IMR-90 (cell line): Measurements from ENCODE around the gene GSK3B. TPM values are rescaled to one million over a fixed set of nuclear protein-coding genes. Genes with fewer than 3 reads are reported as not detected.

ENCODE experiments used
- ATAC-seq: fragments of 200-7000 bp; cut with Tn5 transposase; 2 replicates; pipeline ENCODE4 v1.9.1; 2020; ENCODE audit warnings: low read depth, mild to moderate bottlenecking, moderate library complexity
- BruUV-seq: library from RNA; stranded (reverse); fragments of 400-500 nt; replicated peaks from 2 replicates; lab custom pipeline; 2021; lab: Mats Ljungman, UMichigan
- CTCF ChIA-PET: fragments of 300-600 bp; formaldehyde crosslinking; extraction: SDS; loops from one replicate; lab custom pipeline; 2021; ENCODE audit warnings: antibody characterized with exemption; lab: Yijun Ruan, JAX
- POLR2A ChIA-PET: fragments of 300-600 bp; sonication (Branson Sonifier 250); formaldehyde crosslinking; loops from one replicate; lab custom pipeline; 2022; ENCODE audit warnings: antibody characterized with exemption; ENCODE audit not compliant: unreplicated experiment; lab: Charles Lee
- DNase-seq: peaks from one replicate; pipeline ENCODE4 v3.0.0; 2013
- H2AFZ ChIP-seq: replicated peaks from 2 replicates; pipeline ENCODE3; 2013; ENCODE audit warnings: low read length, mild to moderate bottlenecking; ENCODE audit not compliant: poor library complexity
- H2AK5ac ChIP-seq: 2 replicates; pipeline ENCODE4 v1.6.1; 2013; ENCODE audit warnings: low read depth, low read length, inconsistent platforms
- H2AK9ac ChIP-seq: replicated peaks from 2 replicates; pipeline ENCODE3; 2013; ENCODE audit warnings: mild to moderate bottlenecking, low read depth, low read length, moderate library complexity; ENCODE audit not compliant: poor library complexity
- H2BK120ac ChIP-seq: 2 replicates; pipeline ENCODE4 v1.6.1; 2013; ENCODE audit warnings: low read depth, low read length, inconsistent platforms
- H2BK15ac ChIP-seq: 3 replicates; pipeline ENCODE4 v1.6.1; 2013; ENCODE audit warnings: low read depth, low read length, inconsistent platforms
- H2BK20ac ChIP-seq: 2 replicates; pipeline ENCODE4 v1.6.1; 2013; ENCODE audit warnings: low read depth, mild to moderate bottlenecking, inconsistent platforms, low read length, moderate library complexity
- H2BK5ac ChIP-seq: 2 replicates; pipeline ENCODE4 v1.6.1; 2013; ENCODE audit warnings: mild to moderate bottlenecking, low read depth, low read length, inconsistent platforms; ENCODE audit not compliant: poor library complexity, severe bottlenecking
- H3K14ac ChIP-seq: replicated peaks from 2 replicates; pipeline ENCODE4 v1.6.1; 2013; ENCODE audit warnings: low read depth, low read length, inconsistent platforms
- H3K18ac ChIP-seq: 2 replicates; pipeline ENCODE4 v1.6.1; 2013; ENCODE audit warnings: low read depth, low read length, control low read depth
- H3K23ac ChIP-seq: 2 replicates; pipeline ENCODE4 v1.6.1; 2013; ENCODE audit warnings: low read depth, low read length, inconsistent platforms
- H3K27ac ChIP-seq: 2 replicates; pipeline ENCODE4 v1.5.1; 2013; ENCODE audit warnings: mild to moderate bottlenecking, control low read depth, low read length; ENCODE audit not compliant: insufficient read depth
- H3K27me3 ChIP-seq: 2 replicates; pipeline ENCODE4 v1.6.1; 2013; ENCODE audit warnings: low read length; ENCODE audit not compliant: control insufficient read depth, insufficient read depth
- H3K36me3 ChIP-seq: 2 replicates; pipeline ENCODE4 v1.6.1; 2013; ENCODE audit warnings: low read length, mixed read lengths; ENCODE audit not compliant: control insufficient read depth, insufficient read depth
- H3K4ac ChIP-seq: 2 replicates; pipeline ENCODE4 v1.6.1; 2013; ENCODE audit warnings: low read depth, low read length, inconsistent platforms
- H3K4me1 ChIP-seq: 2 replicates; pipeline ENCODE4 v1.6.1; 2013; ENCODE audit warnings: low read length, mixed read lengths; ENCODE audit not compliant: control insufficient read depth, insufficient read depth
- H3K4me2 ChIP-seq: 2 replicates; pipeline ENCODE4 v1.6.1; 2013; ENCODE audit warnings: low read depth, mild to moderate bottlenecking, control low read depth, low read length, moderate library complexity
- H3K4me3 ChIP-seq: 2 replicates; pipeline ENCODE4 v1.5.1; 2013; ENCODE audit warnings: low read depth, mild to moderate bottlenecking, control low read depth, low read length, moderate library complexity; ENCODE audit not compliant: insufficient read depth
- H3K56ac ChIP-seq: 2 replicates; pipeline ENCODE4 v1.6.1; 2013; ENCODE audit warnings: low read length, inconsistent platforms; ENCODE audit not compliant: insufficient read depth; ENCODE audit errors: extremely low read depth
- H3K79me1 ChIP-seq, 2 experiments: 2 replicates each; pipeline ENCODE4 v1.6.1; 2013; ENCODE audit warnings: low read length in 2 of 2, inconsistent platforms in 1 of 2, low read depth in 1 of 2
- H3K9ac ChIP-seq: 2 replicates; pipeline ENCODE4 v1.6.1; 2013; ENCODE audit warnings: low read depth, low read length, control low read depth
- H3K9me1 ChIP-seq: 2 replicates; pipeline ENCODE4 v1.6.1; 2013; ENCODE audit warnings: low read length, inconsistent platforms; ENCODE audit not compliant: insufficient read depth
- H3K9me3 ChIP-seq: 2 replicates; pipeline ENCODE4 v1.6.1; 2013; ENCODE audit warnings: low read length; ENCODE audit not compliant: control insufficient read depth, insufficient read depth
- H4K20me1 ChIP-seq: 2 replicates; pipeline ENCODE4 v1.6.1; 2013; ENCODE audit warnings: low read length, inconsistent platforms; ENCODE audit not compliant: insufficient read depth
- H4K5ac ChIP-seq: 2 replicates; pipeline ENCODE4 v1.6.1; 2013; ENCODE audit warnings: mild to moderate bottlenecking, low read depth, low read length, control low read depth
- H4K8ac ChIP-seq, 2 experiments: 2 replicates each; pipeline ENCODE4 v1.6.1; 2013; ENCODE audit warnings: low read depth in 2 of 2, low read length in 2 of 2, control low read depth in 1 of 2, inconsistent platforms in 1 of 2
- H4K91ac ChIP-seq: 2 replicates; pipeline ENCODE4 v1.6.1; 2013; ENCODE audit warnings: low read depth, low read length, inconsistent platforms; ENCODE audit not compliant: insufficient read depth
- BHLHE40 ChIP-seq: fragments of 150-350 bp; IDR thresholded peaks from 2 replicates; pipeline ENCODE4 v1.6.1; 2016; ENCODE audit warnings: mild to moderate bottlenecking, low read depth, low read length
- CEBPB ChIP-seq: IDR thresholded peaks from 2 replicates; pipeline ENCODE4 v1.6.1; 2012; ENCODE audit warnings: low read depth, low read length, improper control_type of control experiment
- CHD1 ChIP-seq: IDR thresholded peaks from 2 replicates; pipeline ENCODE4 v1.6.1; 2012; ENCODE audit warnings: low read depth, low read length, improper control_type of control experiment
- ELK1 ChIP-seq: fragments of 150-350 bp; IDR thresholded peaks from 2 replicates; pipeline ENCODE4 v1.6.1; 2016; ENCODE audit warnings: low read depth, mild to moderate bottlenecking, low read length, moderate library complexity, borderline replicate concordance
- FOS ChIP-seq: fragments of 150-350 bp; IDR thresholded peaks from 2 replicates; pipeline ENCODE4 v1.6.1; 2016; ENCODE audit warnings: low read depth, low read length
- MAFK ChIP-seq: IDR thresholded peaks from 2 replicates; pipeline ENCODE4 v1.6.1; 2012; ENCODE audit warnings: low read depth, low read length, improper control_type of control experiment
- MAZ ChIP-seq: IDR thresholded peaks from 2 replicates; pipeline ENCODE4 v1.6.1; 2012; ENCODE audit warnings: low read depth, mild to moderate bottlenecking, low read length, improper control_type of control experiment, moderate library complexity, borderline replicate concordance
- MXI1 ChIP-seq: IDR thresholded peaks from 2 replicates; pipeline ENCODE4 v1.6.1; 2012; ENCODE audit warnings: low read depth, mild to moderate bottlenecking, low read length, moderate library complexity, borderline replicate concordance
- NFE2L2 ChIP-seq: fragments of 150-350 bp; IDR thresholded peaks from 2 replicates; pipeline ENCODE4 v1.6.1; 2016; ENCODE audit warnings: low read depth, mild to moderate bottlenecking, low read length
- POLR2A ChIP-seq: IDR thresholded peaks from 2 replicates; pipeline ENCODE4 v1.6.1; 2012; ENCODE audit warnings: mild to moderate bottlenecking, low read depth, low read length
- RAD21 ChIP-seq: IDR thresholded peaks from 2 replicates; pipeline ENCODE4 v1.6.1; 2012; ENCODE audit warnings: low read length, improper control_type of control experiment
- RCOR1 ChIP-seq: IDR thresholded peaks from 2 replicates; pipeline ENCODE4 v1.6.1; 2012; ENCODE audit warnings: mild to moderate bottlenecking, low read length, improper control_type of control experiment; ENCODE audit not compliant: insufficient replicate concordance
- RFX5 ChIP-seq: IDR thresholded peaks from 2 replicates; pipeline ENCODE4 v1.8.0; 2012; ENCODE audit warnings: low read depth, mild to moderate bottlenecking, low read length, moderate library complexity
- SMC3 ChIP-seq: fragments of 150-350 bp; IDR thresholded peaks from 2 replicates; pipeline ENCODE4 v1.6.1; 2016; ENCODE audit warnings: low read depth, mild to moderate bottlenecking, antibody characterized with exemption, low read length, moderate library complexity
- USF2 ChIP-seq: fragments of 150-350 bp; IDR thresholded peaks from 2 replicates; pipeline ENCODE4 v1.6.1; 2017; ENCODE audit warnings: mild to moderate bottlenecking, antibody characterized with exemption, low read length, low read depth
- WGBS, 2 experiments: methylation state at CpG; one replicate each; pipeline versions ENCODE4 v1.1.5 to v1.1.7; 2013; ENCODE audit warnings: missing lambda C conversion rate in 2 of 2; ENCODE audit not compliant: insufficient read length in 1 of 2; ENCODE audit errors: extremely low coverage in 2 of 2; 5-methylcytosine and 5-hydroxymethylcytosine counted together
- dilution Hi-C: fragments of 300-500 bp; cut with HindIII; formaldehyde crosslinking; loops from one replicate; pipeline ENCODE4 v1.14.3; 2018; ENCODE audit warnings: low sequenced_read_pairs; ENCODE audit not compliant: unreplicated experiment
- in situ Hi-C: fragments of 300-500 bp; cut with MboI; formaldehyde crosslinking; loops from 3 replicates; pipeline ENCODE4 v1.14.3; 2019; ENCODE audit warnings: low sequenced_read_pairs, inconsistent platforms, mixed read lengths
- intact Hi-C: fragments of 100-400 bp; cut with micrococcal nuclease; formaldehyde crosslinking; loops from 2 replicates; pipeline ENCODE4 v1.10.0; 2022
- polyA plus RNA-seq, 3 experiments: library from polyadenylated mRNA; depleted of rRNA; stranded (reverse); fragments of >200 nt; gene quantifications; 2 replicates each; pipeline ENCODE4 v1.2.3, GENCODE V29; 2012; ENCODE audit warnings: low replicate concordance in 1 of 3
- total RNA-seq: library from RNA; depleted of rRNA; stranded (reverse); fragments of >200 nt; gene quantifications from 2 replicates; pipeline ENCODE4 v1.2.3, GENCODE V29; 2012
- TF ChIP-seq, protein P1 (sequence below): conservative IDR thresholded peaks from 2 replicates; pipeline ENCODE4 v1.5.1; 2012; ENCODE audit warnings: mild to moderate bottlenecking, low read depth, low read length, improper control_type of control experiment

Gene GSK3B
- total and polyA plus RNA-seq, 2 of the 4 experiments (the other 2 are of a cell fraction): 19.2 to 33.2 TPM

DNA sequence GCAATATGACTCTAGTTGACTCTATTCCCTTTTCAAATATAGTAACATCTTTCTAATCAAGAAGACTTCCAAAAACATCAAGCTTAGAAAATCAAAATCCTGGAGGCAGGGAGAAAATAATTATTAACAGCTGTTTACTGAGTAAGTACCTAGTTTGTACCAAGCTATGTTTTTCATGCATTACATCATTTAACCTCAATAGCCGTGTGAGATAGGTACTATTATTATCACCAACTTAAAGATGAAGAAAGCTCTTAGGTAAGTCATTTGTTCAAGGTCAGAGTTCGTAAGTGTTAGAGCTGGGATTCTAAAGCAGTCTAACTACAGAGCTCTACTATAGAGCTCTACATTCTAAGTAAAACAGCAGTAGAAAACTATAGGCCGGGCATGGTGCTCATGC is 41.6 kb downstream of the GSK3B start:
- no CpG with 5 or more reads among the region's 3 CpGs for WGBS, 2 experiments
- H4K8ac ChIP-seq: no peak overlapping the region
- H3K9me1 ChIP-seq: 0 out of 2 replicates have a peak, but pooled peaks cover 2% of the 10 kb centered on the region

More for the DNA sequence above, 41.6 kb downstream of the GSK3B start:
- Histone ChIP-seq H4K91ac (no peak overlapping the region), H3K27me3 (no peaks in the 10 kb centered on the region), H2BK15ac (no peak overlapping the region), H3K56ac (no peak overlapping the region), H4K20me1 (peaks cover 80% of the 10 kb centered on the region), H3K9me3 (no peaks in the 10 kb centered on the region), H3K36me3 (no peaks in the 10 kb centered on the region), H3K4ac (no peak overlapping the region), H2BK20ac (no peak overlapping the region), H2AK9ac (no peak overlapping the region), H3K4me2 (no peak overlapping the region), H3K23ac (no peak overlapping the region), H2BK5ac (no peak overlapping the region), H3K79me1 (peaks cover 34 to 71% of the 10 kb centered on the region in 2 experiments), H2BK120ac (no peak overlapping the region), H3K14ac (no peak overlapping the region), H4K5ac (no peak overlapping the region), H3K18ac (no peak overlapping the region), H3K9ac (no peak overlapping the region), H2AK5ac (no peak overlapping the region), H3K4me3 (no peak overlapping the region), H3K27ac (no peak overlapping the region), H2AFZ (no peak overlapping the region), H3K4me1 (peaks cover 2% of the 10 kb centered on the region; the same call in 1 of the 2 replicates)
- intact Hi-C loops: no loop called here
- CTCF ChIA-PET: interaction anchor here (0.6 kb wide), 1 partner anchor 18 kb away, joined by 3 read pairs; no protein-coding TSS in a partner anchor
- no peak for ATAC-seq
- TF ChIP-seq CEBPB (no peak), SMC3 (no peak), RAD21 (no peak), RCOR1 (no peak), NFE2L2 (no peak), BHLHE40 (no peak), FOS (no peak), ELK1 (no peak), MAZ (no peak), MXI1 (no peak), POLR2A (no peak), MAFK (no peak), USF2 (no peak), RFX5 (no peak), CHD1 (no peak)
- TF ChIP-seq, protein P1, sequence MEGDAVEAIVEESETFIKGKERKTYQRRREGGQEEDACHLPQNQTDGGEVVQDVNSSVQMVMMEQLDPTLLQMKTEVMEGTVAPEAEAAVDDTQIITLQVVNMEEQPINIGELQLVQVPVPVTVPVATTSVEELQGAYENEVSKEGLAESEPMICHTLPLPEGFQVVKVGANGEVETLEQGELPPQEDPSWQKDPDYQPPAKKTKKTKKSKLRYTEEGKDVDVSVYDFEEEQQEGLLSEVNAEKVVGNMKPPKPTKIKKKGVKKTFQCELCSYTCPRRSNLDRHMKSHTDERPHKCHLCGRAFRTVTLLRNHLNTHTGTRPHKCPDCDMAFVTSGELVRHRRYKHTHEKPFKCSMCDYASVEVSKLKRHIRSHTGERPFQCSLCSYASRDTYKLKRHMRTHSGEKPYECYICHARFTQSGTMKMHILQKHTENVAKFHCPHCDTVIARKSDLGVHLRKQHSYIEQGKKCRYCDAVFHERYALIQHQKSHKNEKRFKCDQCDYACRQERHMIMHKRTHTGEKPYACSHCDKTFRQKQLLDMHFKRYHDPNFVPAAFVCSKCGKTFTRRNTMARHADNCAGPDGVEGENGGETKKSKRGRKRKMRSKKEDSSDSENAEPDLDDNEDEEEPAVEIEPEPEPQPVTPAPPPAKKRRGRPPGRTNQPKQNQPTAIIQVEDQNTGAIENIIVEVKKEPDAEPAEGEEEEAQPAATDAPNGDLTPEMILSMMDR: no peak
- in situ Hi-C loops: no loop called here
- POLR2A ChIA-PET: interaction anchor here (0.6 kb wide), 1 partner anchor 63 kb away, joined by 4 read pairs; no protein-coding TSS in a partner anchor
- BruUV-seq: no TSS peak
- dilution Hi-C loops: no loop called here
- DNase-seq: no peak
